ENCODE results near the gene ACSL5.

- TF ChIP-seq CTCF (IDR thresholded peaks at IDR 0.05), result no peak
- TF ChIP-seq EZH2 (IDR thresholded peaks at IDR 0.05), result no peak
Measured at GRCh38 chr10:112465299-112465883, 91.5 kb downstream of the ACSL5 start.

All from neural progenitor cell (in vitro differentiated cells).